ENCODE data around the gene PDS5B.

DNA sequence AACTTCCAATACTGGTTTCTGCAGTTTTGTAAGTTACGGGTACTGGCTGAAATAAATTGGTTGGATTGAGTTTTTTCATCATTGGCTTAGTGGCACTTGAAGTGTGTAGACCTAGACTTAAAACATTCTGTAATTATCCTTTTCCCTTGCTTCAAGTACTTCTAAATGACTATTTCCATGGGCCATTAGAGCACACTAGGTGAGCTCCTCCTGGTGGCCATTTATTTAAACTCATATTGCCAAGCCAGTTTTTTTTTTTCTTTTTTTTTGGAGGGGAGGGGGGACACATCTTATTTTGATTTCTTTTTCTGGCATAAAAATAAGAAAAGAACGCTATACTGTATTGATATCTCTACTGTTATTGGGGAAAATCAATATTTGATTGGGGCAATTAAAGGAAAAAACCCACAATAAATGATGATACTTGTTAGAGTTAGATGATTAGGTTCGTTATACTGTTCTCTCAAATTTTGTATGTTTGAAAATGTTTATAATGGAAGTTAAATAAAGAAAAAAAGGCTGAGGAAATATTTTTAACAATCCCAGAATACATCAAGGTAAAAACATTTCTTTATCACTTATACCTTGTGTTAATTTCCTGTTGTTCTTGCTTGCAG, 82.9 kb downstream of the PDS5B start:
- no peak for TF ChIP-seq GATA2 (IDR thresholded peaks at IDR 0.05; ENCODE audit: low read depth, low read length)
- no peak for TF ChIP-seq GATA3 (IDR thresholded peaks at IDR 0.05; ENCODE audit: low read depth, low read length)
